ENCODE data around the gene DZANK1. TPM values are rescaled to one million over a fixed set of nuclear protein-coding genes. Genes with fewer than 3 reads are reported as not detected.

Gene DZANK1
- total and polyA plus RNA-seq, 9 of the 15 experiments (the other 6 are each of a cell fraction or from before 2014, with no cell fraction given) = 0.04 to 0.18 (median 0.11) TPM; not detected in 2

- TF ChIP-seq ZMIZ1 (IDR thresholded peaks at IDR 0.05; ENCODE audit: low read depth in 2 of 2, low read length in 2 of 2) = no peak
- TF ChIP-seq RBM25 (IDR thresholded peaks at IDR 0.05; ENCODE audit: low read depth, low read length, severe bottlenecking) = no peak
- no peak for TF ChIP-seq ZNF445 (CRISPR knock-in tag; IDR thresholded peaks at IDR 0.05; ENCODE audit: low read depth)
- TF ChIP-seq POLR2AphosphoS5 (IDR thresholded peaks at IDR 0.05; ENCODE audit: control insufficient read depth, insufficient read depth, low read depth, low read length) = peak; percentile 54; the same call in 1 of the 2 replicates
- no peak for TF ChIP-seq ZKSCAN3 (CRISPR knock-in tag; IDR thresholded peaks at IDR 0.05)
- TF ChIP-seq DNMT1 (IDR thresholded peaks at IDR 0.05) = no peak
- TF ChIP-seq ZNF592 (IDR thresholded peaks at IDR 0.05) = no peak
- TF ChIP-seq ESRRA (IDR thresholded peaks at IDR 0.05; ENCODE audit: borderline replicate concordance, low read depth) = no peak
- no peak for TF ChIP-seq ZNF57 (CRISPR knock-in tag; IDR thresholded peaks at IDR 0.05)
- no peak for TF ChIP-seq EHMT2 (IDR thresholded peaks at IDR 0.05)
- TF ChIP-seq PHB (CRISPR knock-in tag; IDR thresholded peaks at IDR 0.05) = no peak
- peak; percentile 54; the same call in 1 of the 2 replicates for TF ChIP-seq TRIM28 (IDR thresholded peaks at IDR 0.05)
- no peak for TF ChIP-seq CBX2 (IDR thresholded peaks at IDR 0.05; ENCODE audit: insufficient read depth, low read length, poor library complexity, severe bottlenecking)
- no peak for TF ChIP-seq POLR2AphosphoS2 (IDR thresholded peaks at IDR 0.05; ENCODE audit: low read length)
- peak; percentile 99 for TF ChIP-seq PHF20 (IDR thresholded peaks at IDR 0.05; ENCODE audit: partially characterized antibody)
- no peak for TF ChIP-seq HMGXB4 (CRISPR knock-in tag; IDR thresholded peaks at IDR 0.05)
- TF ChIP-seq NEUROD1 (IDR thresholded peaks at IDR 0.05; ENCODE audit: borderline replicate concordance, low read depth, low read length, partially characterized antibody) = peak; percentile 67
- no peak for TF ChIP-seq PYGO2 (tag; IDR thresholded peaks at IDR 0.05)
- no peak for TF ChIP-seq NFIX (CRISPR knock-in tag; IDR thresholded peaks at IDR 0.05; ENCODE audit: low read depth)
Observed at GRCh38 chr20:18466894-18467730, at the start of gene DZANK1, which contains the start of gene POLR3F (continued).
